ENCODE results near the gene SRPK3. TPM values are rescaled to one million over a fixed set of nuclear protein-coding genes. Genes with fewer than 3 reads are reported as not detected.

SRPK3 gene
- total and polyA plus RNA-seq, 2 donors (not counting 1 experiment from before 2014, with no cell fraction given) = not detected

DNA sequence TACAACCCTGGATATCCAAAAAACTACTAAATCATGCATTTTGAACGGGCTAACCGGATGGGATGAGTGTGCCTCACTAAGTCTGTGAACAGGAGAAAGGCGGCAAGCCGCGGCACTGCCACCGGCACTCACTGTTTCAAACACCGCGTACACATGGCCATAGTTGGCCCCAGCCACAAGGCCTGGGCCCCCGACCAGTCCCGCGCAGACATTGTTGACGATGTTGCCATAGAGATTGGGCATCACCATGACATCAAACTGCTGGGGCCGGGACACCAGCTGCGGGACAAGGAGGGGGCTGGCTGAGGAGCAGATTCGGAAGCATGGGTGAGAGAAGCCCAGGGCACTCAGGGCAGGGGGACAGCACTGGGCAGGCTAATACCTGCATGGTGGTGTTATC lies 5.8 kb downstream of the SRPK3 start:
- Histone ChIP-seq H3K79me2 (ENCODE audit: control insufficient read depth, insufficient read depth, low read length) (peaks cover 15% of the 10 kb centered on the region), H3K4me1 (ENCODE audit: control insufficient read depth in 2 of 2, insufficient read depth in 2 of 2, low read length in 2 of 2) (no peaks in the 10 kb centered on the region), H4K20me1 (ENCODE audit: control insufficient read depth, insufficient read depth, low read length, poor library complexity, severe bottlenecking) (no peaks in the 10 kb centered on the region), H3K36me3 (replicated peaks in 1 of 2; ENCODE audit: control extremely low read depth in 1 of 2, control insufficient read depth in 1 of 2, extremely low read depth in 1 of 2, insufficient read depth in 2 of 2, low read length in 1 of 2) (peaks cover 0 to 23% of the 10 kb centered on the region in 2 experiments), H3K9ac (ENCODE audit: low read length) (no peak overlapping the region), H3K4me3 (ENCODE audit: control extremely low read depth in 1 of 5, extremely low read depth in 1 of 5, insufficient read depth in 1 of 5, low read depth in 2 of 5, low read length in 4 of 5) (no peak overlapping the region), H3K27me3 (replicated peaks in 1 of 4; ENCODE audit: control extremely low read depth in 1 of 4, control insufficient read depth in 3 of 4, insufficient read depth in 4 of 4, low read length in 3 of 4) (no peaks in the 10 kb centered on the region), H3K27ac (ENCODE audit: low read length in 2 of 2) (no peak overlapping the region), H3K4me2 (replicated peaks; ENCODE audit: low read depth, low read length, poor library complexity, severe bottlenecking) (no peak overlapping the region), H3K9me3 (ENCODE audit: control extremely low read depth in 1 of 3, control insufficient read depth in 2 of 3, insufficient read depth in 1 of 3, low read length in 2 of 3) (no peaks in the 10 kb centered on the region), H2AFZ (ENCODE audit: insufficient read depth, low read depth, low read length, poor library complexity, severe bottlenecking) (no peak overlapping the region)
- H3K9me3 Mint-ChIP-seq (ENCODE audit: insufficient read depth) = no peaks in the 10 kb centered on the region
- H3K27ac Mint-ChIP-seq = no peak overlapping the region
- POLR2A ChIA-PET = no interaction called here
- CTCF ChIA-PET = no interaction called here
- intact Hi-C loops (cut with micrococcal nuclease) = no loop called here
- peaks cover 4% of the 10 kb centered on the region for H3K4me1 Mint-ChIP-seq
- TF ChIP-seq, protein P1, sequence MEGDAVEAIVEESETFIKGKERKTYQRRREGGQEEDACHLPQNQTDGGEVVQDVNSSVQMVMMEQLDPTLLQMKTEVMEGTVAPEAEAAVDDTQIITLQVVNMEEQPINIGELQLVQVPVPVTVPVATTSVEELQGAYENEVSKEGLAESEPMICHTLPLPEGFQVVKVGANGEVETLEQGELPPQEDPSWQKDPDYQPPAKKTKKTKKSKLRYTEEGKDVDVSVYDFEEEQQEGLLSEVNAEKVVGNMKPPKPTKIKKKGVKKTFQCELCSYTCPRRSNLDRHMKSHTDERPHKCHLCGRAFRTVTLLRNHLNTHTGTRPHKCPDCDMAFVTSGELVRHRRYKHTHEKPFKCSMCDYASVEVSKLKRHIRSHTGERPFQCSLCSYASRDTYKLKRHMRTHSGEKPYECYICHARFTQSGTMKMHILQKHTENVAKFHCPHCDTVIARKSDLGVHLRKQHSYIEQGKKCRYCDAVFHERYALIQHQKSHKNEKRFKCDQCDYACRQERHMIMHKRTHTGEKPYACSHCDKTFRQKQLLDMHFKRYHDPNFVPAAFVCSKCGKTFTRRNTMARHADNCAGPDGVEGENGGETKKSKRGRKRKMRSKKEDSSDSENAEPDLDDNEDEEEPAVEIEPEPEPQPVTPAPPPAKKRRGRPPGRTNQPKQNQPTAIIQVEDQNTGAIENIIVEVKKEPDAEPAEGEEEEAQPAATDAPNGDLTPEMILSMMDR (IDR thresholded peaks at IDR 0.05) = no peak
- no peak for TF ChIP-seq EZH2 (IDR thresholded peaks at IDR 0.05; ENCODE audit: borderline replicate concordance, insufficient read depth, low read depth, low read length, poor library complexity, severe bottlenecking)
- no peak for DNase-seq
- no peak overlapping the region for H3K4me3 Mint-ChIP-seq
- WGBS (ENCODE audit: insufficient coverage) = 93% methylated on average over 14 of the region's 15 CpGs
- H3K27me3 Mint-ChIP-seq = no peaks in the 10 kb centered on the region
- ATAC-seq (ENCODE audit: low read depth) = no peak

DNA sequence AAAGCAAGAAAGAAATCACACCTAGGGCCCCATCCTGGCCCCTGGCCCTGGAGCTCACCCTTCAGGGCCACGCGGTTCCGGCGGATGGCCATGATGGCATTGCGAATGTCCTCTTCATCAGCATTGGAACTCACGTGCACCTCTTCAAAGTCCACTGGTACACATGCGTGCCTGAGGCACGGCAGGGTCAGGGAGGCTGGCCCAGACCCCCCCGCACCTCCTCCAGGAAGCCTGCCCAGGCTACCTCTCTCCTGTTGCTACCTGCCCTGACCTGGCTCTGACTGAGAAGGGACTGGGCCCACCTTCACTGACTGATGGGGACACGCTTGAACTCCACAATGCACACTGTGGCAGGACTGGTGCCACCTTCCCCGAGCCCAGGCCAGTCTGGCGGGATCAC lies 8.8 kb downstream of the SRPK3 start:
- Histone ChIP-seq H3K4me1 (ENCODE audit: control insufficient read depth in 2 of 2, insufficient read depth in 2 of 2, low read length in 2 of 2) (peaks cover 8 to 12% of the 10 kb centered on the region in 2 donors), H2AFZ (ENCODE audit: insufficient read depth, low read depth, low read length, poor library complexity, severe bottlenecking) (no peak overlapping the region), H3K4me3 (ENCODE audit: control extremely low read depth in 1 of 5, extremely low read depth in 1 of 5, insufficient read depth in 1 of 5, low read depth in 2 of 5, low read length in 4 of 5) (no peak overlapping the region), H3K36me3 (replicated peaks in 1 of 2; ENCODE audit: control extremely low read depth in 1 of 2, control insufficient read depth in 1 of 2, extremely low read depth in 1 of 2, insufficient read depth in 2 of 2, low read length in 1 of 2) (peaks cover 0 to 23% of the 10 kb centered on the region in 2 experiments), H3K9ac (ENCODE audit: low read length) (no peak overlapping the region), H3K27ac (ENCODE audit: low read length in 2 of 2) (no peak overlapping the region), H3K27me3 (replicated peaks in 1 of 4; ENCODE audit: control extremely low read depth in 1 of 4, control insufficient read depth in 3 of 4, insufficient read depth in 4 of 4, low read length in 3 of 4) (no peaks in the 10 kb centered on the region), H3K79me2 (ENCODE audit: control insufficient read depth, insufficient read depth, low read length) (peaks cover 38% of the 10 kb centered on the region), H3K9me3 (ENCODE audit: control extremely low read depth in 1 of 3, control insufficient read depth in 2 of 3, insufficient read depth in 1 of 3, low read length in 2 of 3) (no peaks in the 10 kb centered on the region), H3K4me2 (replicated peaks; ENCODE audit: low read depth, low read length, poor library complexity, severe bottlenecking) (no peak overlapping the region), H4K20me1 (ENCODE audit: control insufficient read depth, insufficient read depth, low read length, poor library complexity, severe bottlenecking) (no peaks in the 10 kb centered on the region)
- H3K4me3 Mint-ChIP-seq = no peak overlapping the region
- intact Hi-C loops (cut with micrococcal nuclease) = no loop called here
- WGBS (ENCODE audit: insufficient coverage) = 98% methylated on average over 8 of the region's 12 CpGs
- no peaks in the 10 kb centered on the region for H3K9me3 Mint-ChIP-seq (ENCODE audit: insufficient read depth)
- TF ChIP-seq EZH2 (IDR thresholded peaks at IDR 0.05; ENCODE audit: borderline replicate concordance, insufficient read depth, low read depth, low read length, poor library complexity, severe bottlenecking) = no peak
- TF ChIP-seq, protein P1 (IDR thresholded peaks at IDR 0.05) = no peak
- H3K4me1 Mint-ChIP-seq = peaks cover 17% of the 10 kb centered on the region
- H3K27me3 Mint-ChIP-seq = no peaks in the 10 kb centered on the region
- ATAC-seq (ENCODE audit: low read depth) = no peak
- DNase-seq = no peak
- POLR2A ChIA-PET = no interaction called here
- CTCF ChIA-PET = interaction anchor here (0.9 kb wide), 1 partner anchor 135 kb away, joined by 3 read pairs; no protein-coding TSS in a partner anchor
- no peak overlapping the region for H3K27ac Mint-ChIP-seq

Data from B cell (primary cell).